Stomach (tissue), 4 donors: ENCODE results near the gene ADAM21.

Experiments
- POLR2A ChIP-seq, 4 donors: fragments of 450-650 bp; IDR thresholded peaks; one replicate each; pipeline ENCODE4 v1.6.1; 2016; ENCODE audit warnings: antibody characterized with exemption in 4 of 4, control low read depth in 2 of 4, mild to moderate bottlenecking in 1 of 4, moderate library complexity in 1 of 4
- POLR2AphosphoS5 ChIP-seq, 3 donors: sonication (generic); formaldehyde crosslinking; IDR thresholded peaks; one replicate each; pipeline ENCODE4 v1.6.1; 2016; ENCODE audit warnings: antibody characterized with exemption in 3 of 3
- TF ChIP-seq, protein P1 (sequence below), 7 experiments: fragments of 450-650 bp in 4 of 7; fragments of 200-600 bp in 3 of 7; sonication (generic) in 3 of 7; IDR thresholded peaks; one replicate each; pipeline ENCODE4 v1.5.1; 2016 to 2019; ENCODE audit warnings: antibody characterized with exemption in 7 of 7, control low read depth in 2 of 7, mild to moderate bottlenecking in 1 of 7

DNA sequence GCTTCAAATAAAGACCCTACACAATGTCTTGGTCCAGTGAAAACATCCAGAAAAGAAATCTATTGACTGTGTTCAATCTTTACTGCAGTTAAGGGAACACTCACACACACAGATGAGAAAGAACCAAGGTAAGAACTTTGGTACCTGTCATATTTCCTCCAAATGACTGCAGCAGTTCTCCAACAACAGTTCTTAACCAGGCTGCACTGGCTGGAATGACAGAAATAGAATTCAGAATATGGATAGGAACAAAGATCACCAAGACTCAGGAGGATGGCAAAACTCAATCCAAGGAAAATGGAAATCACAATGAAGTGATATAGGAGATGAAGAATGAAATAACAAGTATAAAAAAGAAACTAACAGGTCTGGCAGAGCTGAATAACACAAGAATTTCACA is 46.2 kb downstream of the ADAM21 start:
- TF ChIP-seq, protein P1, sequence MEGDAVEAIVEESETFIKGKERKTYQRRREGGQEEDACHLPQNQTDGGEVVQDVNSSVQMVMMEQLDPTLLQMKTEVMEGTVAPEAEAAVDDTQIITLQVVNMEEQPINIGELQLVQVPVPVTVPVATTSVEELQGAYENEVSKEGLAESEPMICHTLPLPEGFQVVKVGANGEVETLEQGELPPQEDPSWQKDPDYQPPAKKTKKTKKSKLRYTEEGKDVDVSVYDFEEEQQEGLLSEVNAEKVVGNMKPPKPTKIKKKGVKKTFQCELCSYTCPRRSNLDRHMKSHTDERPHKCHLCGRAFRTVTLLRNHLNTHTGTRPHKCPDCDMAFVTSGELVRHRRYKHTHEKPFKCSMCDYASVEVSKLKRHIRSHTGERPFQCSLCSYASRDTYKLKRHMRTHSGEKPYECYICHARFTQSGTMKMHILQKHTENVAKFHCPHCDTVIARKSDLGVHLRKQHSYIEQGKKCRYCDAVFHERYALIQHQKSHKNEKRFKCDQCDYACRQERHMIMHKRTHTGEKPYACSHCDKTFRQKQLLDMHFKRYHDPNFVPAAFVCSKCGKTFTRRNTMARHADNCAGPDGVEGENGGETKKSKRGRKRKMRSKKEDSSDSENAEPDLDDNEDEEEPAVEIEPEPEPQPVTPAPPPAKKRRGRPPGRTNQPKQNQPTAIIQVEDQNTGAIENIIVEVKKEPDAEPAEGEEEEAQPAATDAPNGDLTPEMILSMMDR (IDR thresholded peaks at IDR 0.05): no peak
- TF ChIP-seq POLR2A (IDR thresholded peaks at IDR 0.05) (no peak), POLR2AphosphoS5 (IDR thresholded peaks at IDR 0.05) (no peak)
